GM21529 (cell line): ENCODE results near the gene NRDE2.
"Not testable (repeated sequence)": the region's sequence is repeated elsewhere in the genome, so short reads cannot be mapped to it uniquely, and the experiment has no call there.

Experiments used
- ATAC-seq: cut with Tn5 transposase; IDR thresholded peaks from one replicate; pipeline ENCODE4 v1.9.1; 2021; ENCODE audit not compliant: unreplicated experiment

The NRDE2 gene

DNA sequence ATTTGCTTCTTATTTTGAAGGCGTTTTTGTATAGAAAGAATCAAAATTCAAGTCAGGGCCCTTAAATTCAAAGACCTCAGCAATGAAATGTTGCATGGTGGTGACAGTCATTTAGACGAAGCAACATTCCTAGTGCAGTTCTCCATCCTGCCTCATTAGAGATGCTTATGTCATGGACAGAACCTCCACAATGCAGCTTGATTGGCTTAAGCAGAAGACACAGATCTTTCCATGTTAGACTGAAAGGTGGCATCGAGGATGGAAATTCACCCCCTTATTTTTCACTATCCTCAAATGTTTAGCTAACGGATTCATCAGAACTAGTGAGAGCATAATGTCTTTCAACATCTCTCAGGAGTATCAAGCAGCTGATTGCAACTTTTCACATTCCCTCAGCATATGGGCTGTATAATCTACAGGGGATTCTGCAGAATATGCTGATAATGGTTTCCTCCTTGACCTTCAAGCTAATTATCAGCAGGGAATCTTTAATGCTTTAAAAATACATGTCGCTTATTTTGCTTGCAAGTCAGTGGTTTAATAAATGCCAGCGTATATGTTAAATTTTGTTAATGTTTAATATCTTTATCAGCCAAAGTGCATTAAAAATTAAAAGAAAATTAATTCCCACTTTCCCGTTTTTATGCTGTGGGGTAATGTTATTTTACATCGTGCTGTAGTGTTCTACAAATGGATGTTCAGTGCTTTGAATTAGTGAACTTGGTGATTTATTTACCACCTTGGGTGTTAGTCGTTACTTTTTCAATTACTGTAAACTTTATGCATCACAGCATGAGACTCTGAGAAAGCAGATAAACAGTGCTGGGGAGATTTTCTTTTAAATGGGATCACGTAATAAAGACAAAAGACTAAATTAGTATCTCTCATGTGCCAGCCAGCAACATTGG lies 12.8 kb upstream of the NRDE2 start:
- ATAC-seq, result no peak

DNA sequence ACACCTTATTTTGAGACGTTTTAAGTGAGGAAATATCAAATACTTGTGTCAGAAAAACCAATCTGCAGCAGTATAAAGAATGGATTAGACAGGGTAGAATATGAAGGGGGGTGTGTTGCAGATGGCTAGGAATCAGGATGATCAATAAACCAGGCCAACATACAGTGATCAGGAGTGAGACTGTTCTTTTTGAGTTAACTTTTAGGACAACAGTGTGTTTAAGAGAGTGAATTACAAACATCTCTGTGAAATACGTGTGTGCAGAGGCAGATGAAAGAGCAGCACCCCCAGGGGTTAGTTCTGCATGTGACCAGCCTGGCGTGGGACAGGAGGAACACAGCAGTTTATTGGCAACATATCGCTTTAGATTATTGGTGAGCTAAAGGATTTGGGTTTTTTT lies 10.6 kb upstream of the NRDE2 start:
- ATAC-seq, result no peak

DNA sequence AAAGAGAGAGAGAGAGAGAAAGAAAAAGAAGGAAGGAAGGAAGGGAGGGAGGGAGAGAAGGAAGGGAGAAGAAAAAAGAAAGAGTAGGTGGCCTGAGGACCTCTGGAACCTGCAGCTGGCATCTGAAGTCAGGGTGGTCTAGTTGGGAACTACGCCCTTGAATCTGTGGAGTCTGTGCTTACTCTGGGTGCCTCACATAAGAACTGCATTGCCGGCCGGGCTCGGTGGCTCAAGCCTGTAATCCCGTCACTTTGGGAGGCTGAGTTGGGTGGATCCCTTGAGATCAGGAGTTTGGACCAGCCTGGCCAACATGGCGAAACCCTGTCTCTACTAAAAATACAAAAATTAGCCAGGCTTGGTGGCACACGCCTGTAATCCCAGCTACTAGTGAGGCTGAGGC lies 10.0 kb upstream of the NRDE2 start:
- ATAC-seq, result no peak

- not testable (repeated sequence) for ATAC-seq
These were observed 9.5 kb upstream of the NRDE2 start for GRCh38 chr14:90341232-90341631.

GRCh38 chr14:90336985-90337384 lies 5.2 kb upstream of the NRDE2 start:
- ATAC-seq, result no peak

GRCh38 chr14:90336401-90336800 lies 4.7 kb upstream of the NRDE2 start:
- ATAC-seq, result no peak

DNA sequence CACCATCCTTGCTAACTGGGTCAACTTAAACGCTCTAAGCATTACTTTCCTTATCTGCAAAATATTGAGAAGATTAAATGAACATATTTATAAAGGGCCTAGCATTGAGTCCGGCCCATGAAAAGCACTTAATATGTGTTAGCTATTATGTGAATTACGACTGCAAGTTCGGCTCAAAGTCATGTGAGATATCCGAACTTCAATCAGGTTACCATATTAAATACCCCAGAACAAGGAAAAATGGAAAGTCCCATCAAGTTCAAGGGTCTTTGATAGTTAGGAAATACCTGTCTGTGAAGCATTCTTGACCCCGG lies 487 bp upstream of the NRDE2 start:
- no peak for ATAC-seq

- ATAC-seq, result no peak
These were observed 1.2 kb downstream of the NRDE2 start for GRCh38 chr14:90330203-90331196.

DNA sequence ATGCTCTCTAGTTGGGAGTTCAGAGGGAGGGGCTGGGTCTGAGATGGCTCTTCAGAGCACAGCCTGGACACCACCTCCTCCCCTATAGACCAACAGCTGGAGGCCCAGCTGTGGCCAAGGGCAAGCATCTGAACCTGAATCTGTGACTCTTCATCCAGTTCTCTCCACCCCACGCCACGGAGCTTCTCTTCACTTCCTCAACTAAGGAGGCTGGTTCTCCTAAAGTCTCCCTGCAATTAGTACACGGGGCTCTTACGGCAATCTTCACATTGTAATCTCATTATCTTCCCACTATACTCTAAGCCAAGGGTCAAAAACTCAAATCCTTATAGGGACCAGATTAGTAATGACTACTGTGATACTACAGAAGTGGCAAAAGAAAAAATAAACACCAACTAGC lies 9.8 kb downstream of the NRDE2 start:
- no peak for ATAC-seq

GRCh38 chr14:90319634-90320541 lies 11.9 kb downstream of the NRDE2 start:
- ATAC-seq, result no peak

DNA sequence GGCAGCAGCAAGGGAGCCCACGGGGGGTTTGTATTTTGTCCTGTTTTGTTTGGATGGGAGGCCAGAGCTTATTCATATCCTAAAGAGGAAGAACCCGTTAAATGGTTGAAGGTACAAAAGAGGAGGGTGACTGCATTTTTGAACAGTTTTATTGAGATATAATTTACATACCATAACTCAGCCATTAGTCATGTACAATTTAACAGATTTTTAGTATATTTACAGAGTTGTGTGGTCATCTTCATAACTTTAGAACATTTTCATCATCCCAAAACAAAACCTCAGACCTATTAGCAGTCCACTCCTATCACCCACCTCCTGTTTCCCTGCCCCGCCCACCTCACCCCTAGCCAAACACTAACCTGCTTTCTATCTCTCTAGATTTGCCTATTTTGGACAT lies 12.6 kb downstream of the NRDE2 start:
- no peak for ATAC-seq

GRCh38 chr14:90318016-90318415 lies 13.7 kb downstream of the NRDE2 start:
- no peak for ATAC-seq

GRCh38 chr14:90317286-90317685 lies 14.5 kb downstream of the NRDE2 start:
- ATAC-seq, result no peak

- no peak for ATAC-seq
These were observed 23.2 kb downstream of the NRDE2 start for GRCh38 chr14:90308561-90308960.

DNA sequence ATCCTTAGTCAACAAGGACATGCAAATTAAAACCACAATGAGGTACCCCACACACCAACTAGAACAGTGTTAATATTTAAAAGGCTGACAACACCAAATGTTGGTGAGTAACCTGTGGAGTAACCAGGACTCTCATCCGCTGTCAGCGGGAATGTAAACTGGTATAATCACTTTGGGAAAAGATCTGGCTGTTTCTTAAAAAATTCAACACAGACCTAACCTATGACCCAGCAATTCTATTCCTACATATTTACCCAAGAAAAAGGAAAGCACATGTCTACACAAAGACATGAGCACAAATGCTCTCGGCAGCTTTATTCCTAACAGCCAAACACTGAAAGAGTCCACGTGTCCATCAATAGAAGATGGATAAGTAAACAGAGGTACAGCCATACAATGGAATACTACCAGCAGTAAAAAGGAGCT lies 26.6 kb downstream of the NRDE2 start:
- ATAC-seq, result no peak

DNA sequence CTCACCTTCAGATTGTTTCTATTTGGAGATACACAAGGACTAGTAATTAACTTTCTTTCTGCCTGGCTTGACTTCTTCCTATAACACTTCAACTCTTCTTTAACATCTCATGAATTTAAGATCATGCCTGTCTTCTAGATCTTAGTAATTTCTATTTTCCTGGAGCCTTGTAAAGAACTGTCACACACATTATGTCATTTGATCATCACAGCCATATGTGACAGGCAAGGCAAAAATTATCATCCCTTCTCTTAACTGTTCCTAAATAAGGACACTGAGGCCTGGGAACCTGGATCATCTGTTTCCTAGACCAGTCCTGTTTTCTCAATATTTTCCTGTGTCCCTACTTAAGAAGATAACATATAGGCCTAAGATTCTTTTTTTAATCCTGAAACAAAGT lies 27.2 kb downstream of the NRDE2 start:
- ATAC-seq, result no peak

DNA sequence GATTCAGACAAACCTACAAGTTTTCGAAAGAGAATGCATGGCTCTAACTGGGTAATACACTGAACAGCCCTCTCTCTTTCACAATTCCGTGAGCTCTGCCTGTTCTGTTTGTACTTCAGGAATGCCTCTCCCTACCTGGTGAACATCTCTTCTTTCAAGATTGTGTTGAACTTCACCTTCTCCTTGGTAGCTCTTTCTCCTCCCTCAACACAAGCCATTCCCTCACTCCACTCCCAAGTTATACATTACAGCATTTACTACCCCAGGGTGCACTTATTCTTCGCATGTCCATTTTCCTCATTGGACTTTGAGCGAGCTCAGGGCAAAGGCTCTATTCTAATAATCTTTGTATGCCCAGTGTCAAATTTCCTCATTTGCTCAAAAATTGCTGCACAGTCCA lies 28.3 kb downstream of the NRDE2 start:
- no peak for ATAC-seq

DNA sequence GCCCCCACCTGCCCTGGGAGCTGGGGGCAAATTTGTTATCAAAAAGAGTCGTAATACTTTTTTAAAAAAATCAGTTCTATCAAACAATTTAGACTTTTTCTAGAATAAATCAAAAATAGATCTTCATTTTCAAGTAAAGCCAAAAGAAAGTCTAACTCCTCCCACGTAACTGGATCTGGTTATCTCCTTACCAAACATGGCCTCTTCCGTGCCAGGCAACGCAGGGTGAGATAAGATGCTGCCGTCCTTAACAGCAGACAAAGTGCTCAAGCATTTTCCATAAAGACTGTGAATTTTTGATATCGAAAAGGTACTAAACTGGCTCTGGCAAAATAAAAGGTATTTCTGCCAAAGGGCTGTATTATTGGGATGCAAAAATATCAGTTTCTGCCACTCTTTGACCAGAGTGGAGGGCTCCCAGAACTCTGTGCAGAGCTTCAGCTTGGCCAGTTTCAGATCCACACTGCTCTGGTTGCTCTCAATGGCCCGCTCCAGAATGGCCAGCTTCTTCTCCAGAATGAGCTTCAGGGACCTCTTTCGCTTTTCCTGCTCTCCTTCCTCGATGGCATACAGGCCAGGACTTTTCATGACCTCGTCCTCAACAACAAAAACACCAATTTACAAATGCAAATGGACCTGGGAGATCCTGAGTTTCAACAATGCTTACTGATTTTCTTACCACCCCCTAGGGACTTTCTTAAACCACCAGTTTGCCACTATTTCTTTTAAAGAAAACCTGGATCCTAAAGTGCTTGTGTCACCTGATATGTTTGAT lies 29.0 kb downstream of the NRDE2 start:
- no peak for ATAC-seq

- no peak for ATAC-seq
These were observed 30.1 kb downstream of the NRDE2 start for GRCh38 chr14:90301668-90302090.

DNA sequence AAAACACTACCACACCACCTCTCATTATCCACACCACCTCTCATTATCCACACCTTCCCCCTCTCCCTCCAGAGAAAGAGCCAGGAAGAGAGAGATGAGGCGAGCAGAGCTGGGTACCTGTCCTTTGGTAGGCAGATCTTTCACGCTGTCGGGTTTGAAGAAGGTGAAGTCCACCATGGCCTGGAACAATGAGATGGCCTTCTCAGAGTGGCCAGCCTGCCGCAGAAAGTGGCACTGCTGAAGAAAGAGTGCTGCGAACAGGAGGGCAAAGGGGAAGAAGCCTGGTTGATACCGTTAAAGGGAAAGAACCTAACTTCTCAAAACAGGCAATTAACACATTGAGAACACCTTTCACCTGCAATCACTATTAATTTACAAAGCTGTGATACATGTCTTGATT lies 30.6 kb downstream of the NRDE2 start:
- no peak for ATAC-seq
